Frontal cortex (tissue), 4 donors: ENCODE results near the gene PPP1R37. TPM values are rescaled to one million over a fixed set of nuclear protein-coding genes. Genes with fewer than 3 reads are reported as not detected.
A peak's percentile ranks its signal among the peaks of the same experiment; 100 is the strongest.

Experiments used
- DNase-seq, 2 donors: peaks; one replicate each; pipeline ENCODE4 v3.0.0; 2012; ENCODE audit warnings: low spot score in 2 of 2
- FAIRE-seq: peaks from 2 replicates; lab custom pipeline; 2012; peaks lifted over from hg19 to GRCh38; lab: Jason Lieb, UNC
- small RNA-seq: library from RNA; depleted of rRNA; stranded (forward); fragments of <200 nt; gene quantifications from one replicate; pipeline ENCODE3, GENCODE V24; 2014
- total RNA-seq: library from RNA; depleted of rRNA; stranded (reverse); fragments of >200 nt; gene quantifications from one replicate; pipeline ENCODE4 v1.2.3, GENCODE V29; 2014
- donor health status: control.
- donor health status: control.
- donor health status: control.

Gene PPP1R37
- total RNA-seq, 1 donor from 2014 or later: 24.1 TPM

DNA sequence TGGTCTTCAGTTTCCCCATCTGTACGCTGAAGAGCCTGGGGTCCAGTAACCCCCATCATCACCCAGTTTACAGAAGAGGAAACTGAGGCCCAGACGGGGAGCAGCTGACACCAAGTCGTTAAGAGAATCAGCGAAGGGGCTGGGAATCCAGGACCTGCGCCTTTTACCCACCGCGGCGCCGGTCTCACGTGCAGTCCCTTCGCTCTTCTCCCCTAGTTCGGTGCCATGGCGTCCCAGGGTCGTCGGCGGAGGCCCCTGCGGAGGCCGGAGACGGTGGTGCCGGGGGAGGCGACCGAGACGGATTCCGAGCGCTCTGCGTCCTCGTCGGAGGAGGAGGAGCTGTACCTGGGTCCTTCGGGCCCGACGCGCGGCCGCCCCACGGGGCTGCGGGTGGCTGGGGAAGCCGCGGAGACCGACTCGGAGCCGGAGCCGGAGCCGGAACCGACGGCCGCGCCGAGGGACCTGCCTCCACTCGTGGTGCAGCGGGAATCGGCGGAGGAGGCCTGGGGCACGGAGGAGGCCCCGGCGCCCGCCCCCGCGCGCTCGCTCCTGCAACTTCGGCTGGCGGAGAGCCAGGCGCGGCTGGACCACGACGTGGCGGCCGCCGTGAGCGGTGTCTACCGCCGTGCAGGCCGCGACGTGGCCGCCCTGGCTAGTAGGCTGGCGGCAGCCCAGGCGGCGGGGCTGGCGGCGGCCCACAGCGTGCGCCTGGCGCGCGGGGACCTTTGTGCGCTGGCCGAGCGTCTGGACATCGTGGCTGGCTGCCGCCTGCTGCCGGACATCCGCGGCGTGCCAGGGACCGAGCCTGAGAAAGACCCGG lies 86.3 kb downstream of the PPP1R37 start:
- DNase-seq (peak in 1 of 2 donors; percentile 21), FAIRE-seq (no peak)

DNA sequence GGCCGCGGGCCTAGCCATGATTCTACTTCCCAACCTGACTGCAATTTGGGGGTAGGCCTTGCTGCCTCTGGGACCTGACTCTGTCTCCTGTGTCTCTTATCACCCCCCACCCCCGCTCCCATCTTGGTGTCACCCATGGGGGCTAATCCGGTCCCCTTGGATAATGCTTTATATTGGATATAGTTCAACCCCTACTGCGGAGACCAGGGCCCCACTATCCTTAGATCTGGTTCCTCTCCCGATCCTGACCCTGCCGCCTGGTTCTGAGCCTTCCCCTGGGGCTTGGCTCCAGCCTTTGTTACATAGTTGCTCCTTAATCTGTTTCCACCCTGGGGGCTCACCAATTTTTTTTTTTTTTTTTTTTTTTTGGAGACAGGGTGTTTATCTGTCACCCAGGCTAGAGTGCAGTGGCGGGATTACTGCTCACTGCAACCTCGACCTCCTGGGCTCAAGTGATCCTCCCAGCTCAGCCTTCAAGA lies 87.0 kb downstream of the PPP1R37 start:
- FAIRE-seq (no peak), DNase-seq (no peak)

- FAIRE-seq: no peak
- no peak for DNase-seq
Observed at GRCh38 chr19:45180936-45181335, 88.0 kb downstream of the PPP1R37 start.

DNA sequence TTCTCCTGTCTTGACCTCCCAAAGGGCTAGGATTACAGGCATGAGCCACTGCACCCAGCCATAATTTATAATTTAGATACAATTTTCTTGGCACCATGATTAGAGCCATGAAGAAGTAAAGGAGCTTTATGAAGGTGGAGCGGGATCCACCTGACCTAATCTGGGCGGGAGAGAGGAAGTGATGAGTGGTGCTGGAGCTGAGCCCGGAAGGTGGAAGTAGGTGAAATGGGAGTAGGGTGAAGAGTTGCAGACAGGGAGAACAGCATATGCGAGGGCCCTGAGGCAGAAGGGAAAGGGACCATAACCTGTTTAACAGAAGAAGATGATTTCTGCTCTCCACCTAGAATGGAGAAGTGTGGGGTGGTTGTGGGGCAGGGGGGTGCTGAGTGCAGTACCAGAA lies 89.8 kb downstream of the PPP1R37 start:
- no peak for DNase-seq
- no peak for FAIRE-seq

GRCh38 chr19:45184115-45184514 lies 91.1 kb downstream of the PPP1R37 start:
- DNase-seq: no peak
- no peak for FAIRE-seq

DNA sequence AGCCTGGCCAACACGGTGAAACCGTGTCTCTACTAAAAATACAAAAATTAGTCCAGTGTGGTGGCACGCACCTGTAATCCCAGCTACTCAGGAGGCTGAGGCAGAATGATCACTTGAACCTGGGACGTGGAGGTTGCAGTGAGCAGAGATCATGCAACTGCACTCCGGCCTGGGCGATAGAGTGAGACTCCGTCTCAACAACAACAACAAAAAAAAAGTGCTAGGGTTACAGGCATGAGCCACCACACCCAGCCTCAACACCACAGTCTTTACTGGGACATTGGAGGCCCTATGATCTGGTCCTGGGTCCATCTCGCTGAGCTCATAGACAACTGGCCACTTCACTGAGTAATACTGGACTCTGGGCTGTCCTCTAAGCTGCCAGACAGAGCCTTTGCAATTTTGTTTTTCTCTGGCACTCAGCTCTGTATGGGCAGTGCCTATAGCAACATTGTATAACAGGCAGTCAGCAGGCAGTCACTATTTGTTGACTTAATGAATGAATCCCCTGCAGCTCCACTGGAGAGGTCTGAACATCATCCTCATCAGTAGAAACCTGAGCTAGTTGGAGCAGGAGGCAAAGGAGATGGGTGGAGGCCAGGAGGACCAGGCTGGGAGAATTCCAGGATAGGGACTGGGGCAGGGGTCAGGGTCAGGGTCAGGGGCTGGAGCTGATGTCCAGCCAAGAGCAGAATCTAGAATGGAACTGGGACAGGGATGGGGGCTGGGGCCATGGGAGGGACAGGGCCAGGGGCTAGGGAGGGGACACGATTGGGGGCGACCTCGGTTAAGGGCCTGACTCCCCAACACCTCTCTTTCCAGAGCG lies 93.7 kb downstream of the PPP1R37 start:
- DNase-seq (no peak), FAIRE-seq (no peak)

- FAIRE-seq (no peak), DNase-seq (peak in 1 of 2 donors; percentile 37)
Observed at GRCh38 chr19:45187421-45188100, 94.6 kb downstream of the PPP1R37 start.

GRCh38 chr19:45189971-45190370 lies 97.0 kb downstream of the PPP1R37 start:
- FAIRE-seq (no peak), DNase-seq (no peak)

- DNase-seq (no peak), FAIRE-seq (no peak)
Observed at GRCh38 chr19:45191375-45191774, 98.4 kb downstream of the PPP1R37 start.

DNA sequence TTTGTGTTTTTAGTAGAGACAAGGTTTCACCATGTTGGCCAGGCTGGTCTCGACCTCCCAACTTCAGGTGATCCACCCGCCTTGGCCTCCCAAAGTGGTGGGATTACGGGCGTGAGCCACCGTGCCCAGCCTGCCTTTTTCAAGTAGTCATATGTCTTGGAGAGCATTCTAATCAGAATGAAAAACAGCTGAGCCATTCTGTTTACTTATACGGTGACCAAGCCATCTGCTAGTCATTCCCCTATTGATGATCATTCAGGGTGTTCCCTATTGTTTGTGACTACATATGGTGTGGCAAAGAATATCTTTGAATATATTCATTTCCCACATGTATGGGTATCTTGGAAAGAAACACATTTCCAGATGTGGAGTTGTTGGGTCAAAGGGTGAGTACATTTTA lies 102.8 kb downstream of the PPP1R37 start:
- DNase-seq: no peak
- FAIRE-seq: no peak

Small RNA genes within 50 kb of the gene (small RNA-seq; reads per million reads assigned to genes)
- not detected for gene RNU6-611P

Other genes starting within 250 kb of the PPP1R37 start
- 26.1 TPM for gene NECTIN2, start 246.9 kb upstream of the PPP1R37 start, total RNA-seq
- gene TOMM40, start 201.9 kb upstream of the PPP1R37 start, total RNA-seq: 30.6 TPM
- 77.0 TPM for gene APOE, start 187.4 kb upstream of the PPP1R37 start, total RNA-seq
- 2.9 TPM for gene APOC1, start 178.6 kb upstream of the PPP1R37 start, total RNA-seq
- not detected for gene APOC4, start 150.9 kb upstream of the PPP1R37 start, total RNA-seq
- 0.41 TPM for gene APOC2, start 147.1 kb upstream of the PPP1R37 start, total RNA-seq
- 35.1 TPM for gene CLPTM1, start 137.8 kb upstream of the PPP1R37 start, total RNA-seq
- 0.41 TPM for gene RELB, start 91.7 kb upstream of the PPP1R37 start, total RNA-seq
- gene CLASRP, start 54.1 kb upstream of the PPP1R37 start, total RNA-seq: 5.3 TPM
- under 0.01 TPM for gene ZNF296, start 16.7 kb upstream of the PPP1R37 start, total RNA-seq
- 11.8 TPM for gene GEMIN7, start 13.9 kb upstream of the PPP1R37 start, total RNA-seq
- 1.2 TPM for gene NKPD1, start 67.8 kb downstream of the PPP1R37 start, total RNA-seq
- gene TRAPPC6A, start 85.1 kb downstream of the PPP1R37 start, total RNA-seq: 2.9 TPM
- 3.3 TPM for gene BLOC1S3, start 85.6 kb downstream of the PPP1R37 start, total RNA-seq
- not detected for gene EXOC3L2, start 152.2 kb downstream of the PPP1R37 start, total RNA-seq
- 32.6 TPM for gene MARK4, start 158.1 kb downstream of the PPP1R37 start, total RNA-seq
- not detected for gene CKM, start 229.7 kb downstream of the PPP1R37 start, total RNA-seq
- gene KLC3, start 247.6 kb downstream of the PPP1R37 start, total RNA-seq: 0.41 TPM